Liver (tissue), 9 donors: ENCODE results near the gene KLK3. TPM values are rescaled to one million over a fixed set of nuclear protein-coding genes. Genes with fewer than 3 reads are reported as not detected.

Experiments
- DNase-seq: peaks from one replicate; pipeline ENCODE4 v3.0.0-alpha.2; 2017; ENCODE audit warnings: low spot score
- H3K27ac ChIP-seq, 2 donors: one replicate each; pipeline ENCODE4 v1.7.0; 2013; ENCODE audit warnings: inconsistent platforms in 2 of 2, low read length in 2 of 2, control low read depth in 1 of 2, low read depth in 1 of 2, mild to moderate bottlenecking in 1 of 2
- H3K27me3 ChIP-seq, 4 donors: one replicate each; pipeline versions ENCODE4 v1.6.1 to v1.7.0; 2013; ENCODE audit warnings: low read length in 3 of 4, inconsistent platforms in 1 of 4, mild to moderate bottlenecking in 1 of 4, moderate library complexity in 1 of 4; ENCODE audit not compliant: control insufficient read depth in 4 of 4, insufficient read depth in 4 of 4
- H3K36me3 ChIP-seq, 4 donors: one replicate each; pipeline versions ENCODE4 v1.6.1 to v1.7.0; 2013; ENCODE audit warnings: low read length in 3 of 4, mild to moderate bottlenecking in 3 of 4, low read depth in 1 of 4, moderate library complexity in 1 of 4; ENCODE audit not compliant: control insufficient read depth in 4 of 4, insufficient read depth in 3 of 4
- H3K4me1 ChIP-seq, 4 donors: one replicate each; pipeline versions ENCODE4 v1.6.1 to v1.7.0; 2013; ENCODE audit warnings: low read length in 3 of 4, mild to moderate bottlenecking in 3 of 4, moderate library complexity in 1 of 4; ENCODE audit not compliant: control insufficient read depth in 4 of 4, insufficient read depth in 4 of 4
- H3K4me3 ChIP-seq, 3 donors: one replicate each; pipeline versions ENCODE4 v1.6.1 to v1.7.0; 2013; ENCODE audit warnings: low read length in 3 of 3, control low read depth in 1 of 3, low read depth in 1 of 3, mild to moderate bottlenecking in 1 of 3
- H3K9ac ChIP-seq, 2 donors: one replicate each; pipeline ENCODE4 v1.7.0; 2013; ENCODE audit warnings: low read length in 2 of 2, mild to moderate bottlenecking in 2 of 2, moderate library complexity in 2 of 2, control low read depth in 1 of 2, low read depth in 1 of 2
- H3K9me3 ChIP-seq, 4 donors: one replicate each; pipeline versions ENCODE4 v1.6.1 to v1.7.0; 2013; ENCODE audit warnings: low read length in 3 of 4; ENCODE audit not compliant: control insufficient read depth in 4 of 4
- FOXA1 ChIP-seq: IDR thresholded peaks from 2 replicates; pipeline ENCODE4 v1.6.1; 2016; ENCODE audit warnings: antibody characterized with exemption
- FOXA2 ChIP-seq: IDR thresholded peaks from 2 replicates; pipeline ENCODE4 v1.6.1; 2016; ENCODE audit warnings: antibody characterized with exemption
- GABPA ChIP-seq, 2 donors: IDR thresholded peaks in 1 of 2; conservative IDR thresholded peaks in 1 of 2; 2 replicates each; pipeline ENCODE4 v1.6.1; 2016; ENCODE audit warnings: antibody characterized with exemption in 2 of 2, mild to moderate bottlenecking in 1 of 2, moderate library complexity in 1 of 2
- HNF4A ChIP-seq, 2 donors: conservative IDR thresholded peaks; 2 replicates each; pipeline ENCODE4 v1.6.1; 2016; ENCODE audit warnings: antibody characterized with exemption in 2 of 2, mild to moderate bottlenecking in 2 of 2
- JUND ChIP-seq, 2 donors: IDR thresholded peaks; 2 replicates each; pipeline ENCODE4 v1.6.1; 2016; ENCODE audit warnings: antibody characterized with exemption in 2 of 2
- NR2F2 ChIP-seq: IDR thresholded peaks from 2 replicates; pipeline ENCODE4 v1.6.1; 2016; ENCODE audit warnings: antibody characterized with exemption
- TAF1 ChIP-seq: conservative IDR thresholded peaks from 2 replicates; pipeline ENCODE4 v1.6.1; 2016; ENCODE audit warnings: antibody characterized with exemption, mild to moderate bottlenecking
- YY1 ChIP-seq: IDR thresholded peaks from 2 replicates; pipeline ENCODE4 v1.6.1; 2016; ENCODE audit warnings: antibody characterized with exemption, mild to moderate bottlenecking
- WGBS: extraction: QIAGEN DNeasy Blood & Tissue Kit; methylation state at CpG from one replicate; pipeline ENCODE4 v1.1.7; 2013; 5-methylcytosine and 5-hydroxymethylcytosine counted together
- polyA plus RNA-seq, 2 donors: library from polyadenylated mRNA; stranded (reverse) in 1 of 2; unstranded in 1 of 2; fragments of 200-250 nt in 1 of 2; fragments of >200 nt in 1 of 2; fragmentation: Nextera tagmentation in 1 of 2; extraction: Ambion mirVana in 1 of 2; gene quantifications; one replicate each; pipeline versions ENCODE4 v1.2.1 to v1.2.3, GENCODE V29; 2013 to 2015
- total RNA-seq, 2 donors: library from RNA; depleted of rRNA; stranded (reverse); fragments of >200 nt; gene quantifications; one replicate each; pipeline ENCODE4 v1.2.3, GENCODE V29; 2014
- TF ChIP-seq, protein P1 (sequence below): IDR thresholded peaks from 2 replicates; pipeline ENCODE4 v1.6.1; 2016; ENCODE audit warnings: antibody characterized with exemption
- TF ChIP-seq, protein P2 (sequence below): IDR thresholded peaks from 2 replicates; pipeline ENCODE4 v1.6.1; 2016; ENCODE audit warnings: antibody characterized with exemption
- TF ChIP-seq, protein P3 (sequence below): IDR thresholded peaks from 2 replicates; pipeline ENCODE4 v1.6.1; 2016; ENCODE audit warnings: antibody characterized with exemption, mild to moderate bottlenecking
- TF ChIP-seq, protein P4 (sequence below): IDR thresholded peaks from 2 replicates; pipeline ENCODE4 v1.6.1; 2016; ENCODE audit warnings: antibody characterized with exemption
- TF ChIP-seq, protein P5 (sequence below): fragments of 150-350 bp; IDR thresholded peaks from 2 replicates; pipeline ENCODE4 v1.5.1; 2017; ENCODE audit warnings: improper control_type of control experiment, low read depth, low read length; ENCODE audit not compliant: missing input control
- donor health status: healthy.
- donor health status: healthy.
- donor health status: healthy.
- donor health status: healthy.
- donor health status: healthy.

KLK3 gene
- total and polyA plus RNA-seq, 4 donors: not detected

DNA sequence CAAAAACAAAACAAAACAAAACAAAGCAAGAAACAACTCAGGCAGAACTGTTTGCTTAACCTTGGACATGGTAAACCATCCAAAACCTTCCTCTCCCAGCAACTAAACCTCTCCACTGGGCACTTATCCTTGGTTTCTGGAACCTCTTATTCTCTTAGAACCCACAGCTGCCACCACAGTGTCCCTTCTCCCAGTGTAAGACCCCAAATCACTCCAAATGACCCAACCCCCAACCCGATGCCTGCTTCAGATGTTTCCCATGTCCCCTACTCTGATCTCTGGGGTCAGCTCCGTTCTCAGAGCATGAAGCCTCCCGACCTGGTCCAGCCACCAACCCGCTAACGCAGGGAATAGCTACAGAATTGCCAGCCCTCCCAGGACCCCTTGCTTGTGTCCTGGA is 19.5 kb downstream of the KLK3 start:
- H3K4me3 ChIP-seq: no peak overlapping the region
- DNase-seq: no peak
- TF ChIP-seq, protein P1, sequence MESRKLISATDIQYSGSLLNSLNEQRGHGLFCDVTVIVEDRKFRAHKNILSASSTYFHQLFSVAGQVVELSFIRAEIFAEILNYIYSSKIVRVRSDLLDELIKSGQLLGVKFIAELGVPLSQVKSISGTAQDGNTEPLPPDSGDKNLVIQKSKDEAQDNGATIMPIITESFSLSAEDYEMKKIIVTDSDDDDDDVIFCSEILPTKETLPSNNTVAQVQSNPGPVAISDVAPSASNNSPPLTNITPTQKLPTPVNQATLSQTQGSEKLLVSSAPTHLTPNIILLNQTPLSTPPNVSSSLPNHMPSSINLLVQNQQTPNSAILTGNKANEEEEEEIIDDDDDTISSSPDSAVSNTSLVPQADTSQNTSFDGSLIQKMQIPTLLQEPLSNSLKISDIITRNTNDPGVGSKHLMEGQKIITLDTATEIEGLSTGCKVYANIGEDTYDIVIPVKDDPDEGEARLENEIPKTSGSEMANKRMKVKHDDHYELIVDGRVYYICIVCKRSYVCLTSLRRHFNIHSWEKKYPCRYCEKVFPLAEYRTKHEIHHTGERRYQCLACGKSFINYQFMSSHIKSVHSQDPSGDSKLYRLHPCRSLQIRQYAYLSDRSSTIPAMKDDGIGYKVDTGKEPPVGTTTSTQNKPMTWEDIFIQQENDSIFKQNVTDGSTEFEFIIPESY: no peak
- no peak for TF ChIP-seq HNF4A (conservative IDR thresholded peaks at IDR 0.05)
- H3K4me1 ChIP-seq: no peaks in the 10 kb centered on the region
- no peaks in the 10 kb centered on the region for H3K36me3 ChIP-seq
- H3K27me3 ChIP-seq: peaks cover 0 to 9% (median 5%) of the 10 kb centered on the region in 4 donors
- H3K9ac ChIP-seq: no peak overlapping the region
- WGBS: 65% methylated on average over 5 of the region's 5 CpGs
- no peak overlapping the region for H3K27ac ChIP-seq
- no peaks in the 10 kb centered on the region for H3K9me3 ChIP-seq

DNA sequence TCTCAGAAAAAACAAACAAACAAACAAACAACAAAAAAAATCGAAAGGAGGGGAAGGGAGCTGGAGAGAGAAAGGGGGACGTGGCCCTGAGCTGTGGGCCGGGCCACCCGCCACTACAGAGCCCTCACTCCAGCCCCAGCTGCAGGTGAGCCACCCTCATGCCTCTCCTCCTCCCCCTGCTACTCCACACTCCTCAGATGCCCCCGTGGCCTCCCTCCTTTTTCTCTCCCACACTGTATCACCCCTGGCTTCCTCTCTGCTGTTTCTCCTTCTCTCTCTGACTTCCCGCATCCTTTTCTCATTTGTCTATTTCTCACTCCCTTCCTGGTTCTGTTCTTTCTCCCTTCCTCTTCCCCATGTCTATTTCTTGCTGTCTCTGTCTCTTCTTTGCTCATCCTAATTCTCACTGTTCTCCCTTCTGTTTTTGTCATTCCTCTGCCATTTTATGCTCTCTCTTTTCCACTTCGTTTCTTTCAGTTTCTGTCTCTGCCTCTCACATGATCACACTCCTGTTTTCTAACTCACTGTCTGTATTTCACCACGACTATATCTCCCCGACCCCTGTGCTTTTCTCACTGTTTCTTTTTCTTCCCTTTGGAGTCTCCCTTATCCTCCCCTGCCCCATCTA is 21.2 kb downstream of the KLK3 start:
- H3K36me3 ChIP-seq: no peaks in the 10 kb centered on the region
- H3K4me1 ChIP-seq: no peaks in the 10 kb centered on the region
- H3K9ac ChIP-seq: no peak overlapping the region
- DNase-seq: no peak
- no peak overlapping the region for H3K27ac ChIP-seq
- peaks cover 0 to 12% (median 4%) of the 10 kb centered on the region in 4 donors for H3K27me3 ChIP-seq
- H3K4me3 ChIP-seq: no peak overlapping the region
- no peaks in the 10 kb centered on the region for H3K9me3 ChIP-seq
- WGBS: 37% methylated on average over 9 of the region's 9 CpGs
- no peak for TF ChIP-seq NR2F2

DNA sequence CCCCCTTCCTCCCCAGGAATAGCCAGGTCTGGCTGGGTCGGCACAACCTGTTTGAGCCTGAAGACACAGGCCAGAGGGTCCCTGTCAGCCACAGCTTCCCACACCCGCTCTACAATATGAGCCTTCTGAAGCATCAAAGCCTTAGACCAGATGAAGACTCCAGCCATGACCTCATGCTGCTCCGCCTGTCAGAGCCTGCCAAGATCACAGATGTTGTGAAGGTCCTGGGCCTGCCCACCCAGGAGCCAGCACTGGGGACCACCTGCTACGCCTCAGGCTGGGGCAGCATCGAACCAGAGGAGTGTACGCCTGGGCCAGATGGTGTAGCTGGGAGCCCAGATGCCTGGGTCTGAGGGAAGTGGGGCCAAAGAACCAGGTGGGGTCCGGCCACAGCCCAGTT is 21.7 kb downstream of the KLK3 start:
- no peaks in the 10 kb centered on the region for H3K9me3 ChIP-seq
- H3K36me3 ChIP-seq: no peaks in the 10 kb centered on the region
- no peaks in the 10 kb centered on the region for H3K4me1 ChIP-seq
- DNase-seq: no peak
- no peak overlapping the region for H3K4me3 ChIP-seq
- 74% methylated on average over 7 of the region's 7 CpGs for WGBS
- H3K9ac ChIP-seq: no peak overlapping the region
- peaks cover 0 to 11% (median 3%) of the 10 kb centered on the region in 4 donors for H3K27me3 ChIP-seq
- H3K27ac ChIP-seq: no peak overlapping the region
- TF ChIP-seq, protein P2, sequence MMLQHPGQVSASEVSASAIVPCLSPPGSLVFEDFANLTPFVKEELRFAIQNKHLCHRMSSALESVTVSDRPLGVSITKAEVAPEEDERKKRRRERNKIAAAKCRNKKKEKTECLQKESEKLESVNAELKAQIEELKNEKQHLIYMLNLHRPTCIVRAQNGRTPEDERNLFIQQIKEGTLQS: no peak
- no peak for TF ChIP-seq NR2F2
- no peak for TF ChIP-seq FOXA2
- TF ChIP-seq, protein P3, sequence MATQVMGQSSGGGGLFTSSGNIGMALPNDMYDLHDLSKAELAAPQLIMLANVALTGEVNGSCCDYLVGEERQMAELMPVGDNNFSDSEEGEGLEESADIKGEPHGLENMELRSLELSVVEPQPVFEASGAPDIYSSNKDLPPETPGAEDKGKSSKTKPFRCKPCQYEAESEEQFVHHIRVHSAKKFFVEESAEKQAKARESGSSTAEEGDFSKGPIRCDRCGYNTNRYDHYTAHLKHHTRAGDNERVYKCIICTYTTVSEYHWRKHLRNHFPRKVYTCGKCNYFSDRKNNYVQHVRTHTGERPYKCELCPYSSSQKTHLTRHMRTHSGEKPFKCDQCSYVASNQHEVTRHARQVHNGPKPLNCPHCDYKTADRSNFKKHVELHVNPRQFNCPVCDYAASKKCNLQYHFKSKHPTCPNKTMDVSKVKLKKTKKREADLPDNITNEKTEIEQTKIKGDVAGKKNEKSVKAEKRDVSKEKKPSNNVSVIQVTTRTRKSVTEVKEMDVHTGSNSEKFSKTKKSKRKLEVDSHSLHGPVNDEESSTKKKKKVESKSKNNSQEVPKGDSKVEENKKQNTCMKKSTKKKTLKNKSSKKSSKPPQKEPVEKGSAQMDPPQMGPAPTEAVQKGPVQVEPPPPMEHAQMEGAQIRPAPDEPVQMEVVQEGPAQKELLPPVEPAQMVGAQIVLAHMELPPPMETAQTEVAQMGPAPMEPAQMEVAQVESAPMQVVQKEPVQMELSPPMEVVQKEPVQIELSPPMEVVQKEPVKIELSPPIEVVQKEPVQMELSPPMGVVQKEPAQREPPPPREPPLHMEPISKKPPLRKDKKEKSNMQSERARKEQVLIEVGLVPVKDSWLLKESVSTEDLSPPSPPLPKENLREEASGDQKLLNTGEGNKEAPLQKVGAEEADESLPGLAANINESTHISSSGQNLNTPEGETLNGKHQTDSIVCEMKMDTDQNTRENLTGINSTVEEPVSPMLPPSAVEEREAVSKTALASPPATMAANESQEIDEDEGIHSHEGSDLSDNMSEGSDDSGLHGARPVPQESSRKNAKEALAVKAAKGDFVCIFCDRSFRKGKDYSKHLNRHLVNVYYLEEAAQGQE: no peak
- no peak for TF ChIP-seq FOXA1
- TF ChIP-seq GABPA (IDR thresholded peaks at IDR 0.05 in 1 of 2, conservative IDR thresholded peaks at IDR 0.05 in 1 of 2): no peak
- no peak for TF ChIP-seq JUND (IDR thresholded peaks at IDR 0.05)
- TF ChIP-seq, protein P4, sequence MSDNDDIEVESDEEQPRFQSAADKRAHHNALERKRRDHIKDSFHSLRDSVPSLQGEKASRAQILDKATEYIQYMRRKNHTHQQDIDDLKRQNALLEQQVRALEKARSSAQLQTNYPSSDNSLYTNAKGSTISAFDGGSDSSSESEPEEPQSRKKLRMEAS: no peak
- TF ChIP-seq, protein P5, sequence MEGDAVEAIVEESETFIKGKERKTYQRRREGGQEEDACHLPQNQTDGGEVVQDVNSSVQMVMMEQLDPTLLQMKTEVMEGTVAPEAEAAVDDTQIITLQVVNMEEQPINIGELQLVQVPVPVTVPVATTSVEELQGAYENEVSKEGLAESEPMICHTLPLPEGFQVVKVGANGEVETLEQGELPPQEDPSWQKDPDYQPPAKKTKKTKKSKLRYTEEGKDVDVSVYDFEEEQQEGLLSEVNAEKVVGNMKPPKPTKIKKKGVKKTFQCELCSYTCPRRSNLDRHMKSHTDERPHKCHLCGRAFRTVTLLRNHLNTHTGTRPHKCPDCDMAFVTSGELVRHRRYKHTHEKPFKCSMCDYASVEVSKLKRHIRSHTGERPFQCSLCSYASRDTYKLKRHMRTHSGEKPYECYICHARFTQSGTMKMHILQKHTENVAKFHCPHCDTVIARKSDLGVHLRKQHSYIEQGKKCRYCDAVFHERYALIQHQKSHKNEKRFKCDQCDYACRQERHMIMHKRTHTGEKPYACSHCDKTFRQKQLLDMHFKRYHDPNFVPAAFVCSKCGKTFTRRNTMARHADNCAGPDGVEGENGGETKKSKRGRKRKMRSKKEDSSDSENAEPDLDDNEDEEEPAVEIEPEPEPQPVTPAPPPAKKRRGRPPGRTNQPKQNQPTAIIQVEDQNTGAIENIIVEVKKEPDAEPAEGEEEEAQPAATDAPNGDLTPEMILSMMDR: no peak
- TF ChIP-seq HNF4A (conservative IDR thresholded peaks at IDR 0.05): no peak
- no peak for TF ChIP-seq TAF1
- no peak for TF ChIP-seq YY1
